GM19372 (cell line): Measurements from ENCODE around the gene PDE2A.

ENCODE experiments used
- ATAC-seq: cut with Tn5 transposase; IDR thresholded peaks from one replicate; pipeline ENCODE4 v1.9.1; 2021; ENCODE audit warnings: mild to moderate bottlenecking, low read depth, moderate library complexity; ENCODE audit not compliant: unreplicated experiment

Gene PDE2A

DNA sequence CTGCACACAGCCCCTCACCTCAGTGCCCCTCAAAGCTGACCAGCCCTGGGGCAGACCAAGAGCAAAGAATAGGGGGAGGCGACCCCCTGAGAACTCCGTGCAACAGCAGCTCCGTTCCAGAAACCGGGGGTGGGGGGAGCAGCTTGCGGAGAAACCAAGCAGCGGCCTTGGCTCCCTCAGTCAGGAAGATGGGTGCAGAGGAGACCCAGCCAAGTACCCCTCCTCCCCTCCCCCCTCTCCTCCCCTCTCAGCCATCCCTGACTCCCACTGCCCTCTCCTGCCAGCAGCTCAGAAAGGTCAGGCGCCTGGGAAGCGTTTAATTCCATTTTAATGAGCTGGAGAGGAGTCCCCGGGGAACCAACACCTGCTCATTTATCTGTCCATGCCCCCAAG, 78.9 kb downstream of the PDE2A start:
- no peak for ATAC-seq

GRCh38 chr11:72594493-72595291, 79.5 kb downstream of the PDE2A start:
- no peak for ATAC-seq

DNA sequence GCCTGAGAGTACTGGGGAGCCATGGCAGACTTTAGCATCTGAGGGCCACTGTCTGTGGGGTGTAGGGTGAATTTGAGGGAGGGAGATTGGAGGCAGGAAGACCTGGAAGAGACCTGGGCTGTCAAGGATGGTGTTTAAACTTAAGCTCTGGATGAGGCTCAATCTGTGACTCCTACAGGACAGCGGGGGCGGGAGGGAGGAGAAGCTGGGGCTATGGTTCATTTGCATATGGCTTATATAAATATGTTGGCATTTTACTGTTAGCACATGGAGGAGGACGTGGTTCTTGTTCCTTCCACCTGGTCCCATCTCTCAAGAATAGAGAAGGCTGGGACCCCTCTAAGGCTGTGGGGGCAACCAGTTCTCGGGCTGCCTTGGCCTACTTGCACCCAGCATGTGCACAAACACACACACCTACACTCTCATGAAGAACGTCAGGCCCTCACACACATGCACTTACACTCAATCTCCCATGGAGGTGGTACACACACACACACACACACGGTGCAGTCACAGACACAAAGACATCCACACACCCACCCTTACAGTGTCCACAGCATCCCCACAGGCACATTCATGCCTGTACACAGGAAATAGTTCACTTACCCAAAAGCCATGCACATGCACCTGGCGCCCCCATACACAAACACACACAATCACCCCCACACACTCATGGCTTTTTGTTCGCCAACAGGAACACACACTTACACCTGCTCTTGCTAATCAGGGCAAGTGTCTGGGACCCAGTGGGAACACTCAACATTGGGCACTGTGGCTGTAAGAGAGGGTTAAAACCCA, 81.3 kb downstream of the PDE2A start:
- no peak for ATAC-seq

GRCh38 chr11:72591785-72592502, 82.3 kb downstream of the PDE2A start:
- no peak for ATAC-seq

DNA sequence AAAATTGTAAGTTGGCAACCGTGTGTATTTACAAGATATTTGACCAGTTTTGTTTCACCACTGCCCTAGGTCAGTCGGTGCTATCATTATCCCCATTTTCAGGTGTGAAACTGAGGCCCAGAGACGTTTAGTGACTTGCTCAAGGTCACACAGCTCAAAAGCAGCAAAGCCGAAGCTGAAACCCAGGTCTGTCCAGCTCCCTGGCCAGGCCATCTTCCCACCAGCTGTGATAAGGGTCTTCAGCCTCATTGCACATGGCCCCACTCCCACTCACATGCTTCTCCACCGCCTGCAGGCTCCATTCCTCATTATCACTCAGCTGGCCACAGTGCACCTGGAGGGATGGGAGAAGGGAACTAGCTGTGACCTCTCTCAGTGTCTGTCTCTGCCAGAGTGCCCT, 83.2 kb downstream of the PDE2A start:
- ATAC-seq: no peak

DNA sequence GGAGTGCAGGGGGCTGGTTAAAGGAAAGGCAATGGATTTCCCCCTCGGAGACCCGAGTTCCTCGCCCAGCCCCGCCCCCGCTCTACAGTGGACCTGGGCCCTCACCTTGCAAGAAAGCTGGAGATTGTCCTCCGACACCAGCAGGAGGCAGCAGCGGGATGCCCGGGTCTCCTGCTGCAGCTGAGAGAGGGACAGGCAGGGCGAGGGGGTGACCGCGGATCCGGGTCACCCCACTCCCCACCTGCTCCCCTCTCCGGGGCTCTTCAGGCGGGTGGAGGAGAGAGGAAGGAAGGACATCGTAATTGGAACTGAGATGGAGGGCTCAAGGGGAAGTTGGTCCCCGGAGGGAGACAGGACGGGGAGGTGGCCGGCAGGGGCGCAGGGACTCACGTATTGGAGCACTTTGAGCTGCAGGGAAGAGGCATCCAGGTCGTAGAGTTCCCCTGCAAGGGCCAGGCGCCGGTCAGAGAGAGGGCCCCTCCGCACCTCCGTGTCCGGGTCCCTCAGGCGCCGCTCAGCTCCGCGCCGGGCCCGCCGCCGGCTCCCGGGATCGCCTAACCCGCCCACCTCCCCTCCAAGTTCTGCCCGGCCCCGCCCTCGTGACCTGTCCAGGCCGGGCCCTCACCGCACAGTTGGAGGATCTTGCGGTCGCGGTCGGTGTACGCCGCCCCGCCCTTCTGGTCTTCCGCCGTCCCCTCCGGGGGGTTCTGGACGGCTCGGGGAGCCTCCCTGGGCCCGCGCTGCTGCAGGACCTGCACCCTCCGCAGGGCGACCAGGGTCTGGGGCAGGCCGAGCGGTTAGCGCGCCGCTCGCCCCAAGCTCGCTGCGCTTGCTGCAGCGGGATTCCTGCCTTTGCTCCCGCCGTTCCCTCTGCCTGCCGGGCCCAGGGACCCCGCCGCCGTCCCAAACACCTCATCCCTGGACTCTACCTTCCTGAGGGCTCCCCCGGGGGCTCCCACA, 84.1 kb downstream of the PDE2A start:
- ATAC-seq: no peak

DNA sequence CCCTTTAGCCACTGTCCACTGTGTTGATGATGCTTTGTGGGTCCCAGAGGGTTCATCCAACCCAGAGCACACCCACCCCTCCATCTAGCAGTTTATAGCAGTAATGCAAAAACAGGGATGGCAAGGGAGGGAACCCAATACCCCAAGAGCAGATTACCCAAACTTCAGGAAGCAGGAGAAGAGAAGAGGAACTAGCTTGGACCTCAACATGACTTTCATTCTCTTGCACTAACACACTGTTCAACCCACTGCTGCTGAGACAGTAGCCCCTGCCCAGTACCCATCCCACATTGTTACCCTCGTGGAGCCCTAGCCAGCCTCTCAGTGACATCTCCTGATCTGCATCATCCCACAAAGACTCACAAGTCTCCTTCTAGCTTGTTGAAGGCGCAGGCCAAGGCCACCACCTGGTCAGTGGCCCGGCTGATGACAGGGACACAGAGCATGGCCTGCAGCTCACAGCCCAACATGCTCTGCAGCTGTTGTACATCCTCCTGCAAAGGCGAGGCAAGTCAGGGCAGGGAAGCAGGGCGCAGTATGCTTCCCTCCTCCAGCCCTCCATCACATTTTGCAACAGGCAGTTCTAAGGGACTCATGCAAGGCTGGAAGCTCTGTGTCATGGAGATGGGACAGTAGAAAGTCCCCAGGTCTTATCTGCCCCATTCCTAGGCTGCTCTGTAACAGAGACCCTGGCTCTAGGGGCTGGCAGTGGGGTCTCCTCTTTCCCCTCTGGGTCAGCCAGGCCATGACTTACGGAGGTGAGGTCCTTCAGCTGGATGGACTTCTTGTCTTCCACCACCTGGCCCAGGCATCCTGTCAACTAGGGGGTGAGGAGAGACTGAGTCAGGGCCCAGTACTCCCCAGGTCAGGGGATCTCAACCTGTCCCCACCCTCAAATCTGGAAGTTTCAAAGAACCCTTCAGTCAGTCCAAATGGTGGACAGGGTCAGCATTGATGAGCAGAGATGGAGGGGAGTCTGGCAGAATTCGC, 85.5 kb downstream of the PDE2A start:
- ATAC-seq: no peak

- no peak for ATAC-seq
Measured at GRCh38 chr11:72587696-72588095, 86.5 kb downstream of the PDE2A start.

GRCh38 chr11:72586321-72587090, 87.7 kb downstream of the PDE2A start:
- ATAC-seq: no peak

- peak; percentile 51 for ATAC-seq
Measured at GRCh38 chr11:72585762-72586311, 88.4 kb downstream of the PDE2A start.

GRCh38 chr11:72584939-72585597, 89.2 kb downstream of the PDE2A start:
- ATAC-seq: no peak

GRCh38 chr11:72584293-72584938, 89.8 kb downstream of the PDE2A start:
- no peak for ATAC-seq

GRCh38 chr11:72583616-72584292, 90.5 kb downstream of the PDE2A start:
- ATAC-seq: no peak

DNA sequence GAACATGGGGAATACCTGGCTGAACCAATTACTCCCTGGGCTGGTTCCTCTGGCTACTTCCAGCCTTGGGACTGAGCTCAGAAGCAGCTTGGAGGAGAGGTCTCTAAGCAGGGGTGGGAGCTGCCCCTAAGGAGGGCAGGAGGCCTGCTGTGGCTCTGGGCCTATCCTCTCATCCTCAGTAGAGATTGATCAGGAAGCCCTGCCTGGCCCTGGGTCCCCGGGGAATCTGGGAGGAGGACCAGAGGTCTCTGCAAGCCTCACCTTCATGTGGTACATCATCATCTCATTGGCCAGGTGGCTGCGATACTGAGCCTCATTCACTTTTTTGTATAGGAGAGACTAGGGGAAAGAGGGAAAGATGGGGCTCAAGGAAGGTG, 91.1 kb downstream of the PDE2A start:
- no peak for ATAC-seq

GRCh38 chr11:72582206-72583176, 91.7 kb downstream of the PDE2A start:
- ATAC-seq: no peak
